Spleen (tissue), 7 donors: Measurements from ENCODE around the gene CIAO3.

Source experiments
- POLR2A ChIP-seq, 3 donors: fragments of 450-650 bp; IDR thresholded peaks; one replicate each; pipeline ENCODE4 v1.5.1; 2017; ENCODE audit warnings: antibody characterized with exemption in 3 of 3, mild to moderate bottlenecking in 1 of 3
- POLR2AphosphoS5 ChIP-seq, 3 donors: sonication (generic); formaldehyde crosslinking; IDR thresholded peaks; one replicate each; pipeline ENCODE4 v1.5.1; 2017; ENCODE audit warnings: antibody characterized with exemption in 3 of 3
- TF ChIP-seq, protein P1 (sequence below), 11 experiments: fragments of 200-600 bp in 7 of 11; fragments of 450-650 bp in 4 of 11; sonication (generic) in 4 of 11; IDR thresholded peaks in 8 of 11; conservative IDR thresholded peaks in 3 of 11; 1 replicate in 7 of 11; 2 replicates in 4 of 11; pipeline versions ENCODE4 v1.4.0 to v1.8.0; 2016 to 2021; ENCODE audit warnings: antibody characterized with exemption in 11 of 11, inconsistent platforms in 4 of 11, mild to moderate bottlenecking in 1 of 11
- donor health status: DM: no; HTN: no; CAD: no; lungs with moderate emphysema.
- donor health status: DM: no; HTN: no; CAD: no.
- donor health status: DM: no; HTN: no; CAD: no.

DNA sequence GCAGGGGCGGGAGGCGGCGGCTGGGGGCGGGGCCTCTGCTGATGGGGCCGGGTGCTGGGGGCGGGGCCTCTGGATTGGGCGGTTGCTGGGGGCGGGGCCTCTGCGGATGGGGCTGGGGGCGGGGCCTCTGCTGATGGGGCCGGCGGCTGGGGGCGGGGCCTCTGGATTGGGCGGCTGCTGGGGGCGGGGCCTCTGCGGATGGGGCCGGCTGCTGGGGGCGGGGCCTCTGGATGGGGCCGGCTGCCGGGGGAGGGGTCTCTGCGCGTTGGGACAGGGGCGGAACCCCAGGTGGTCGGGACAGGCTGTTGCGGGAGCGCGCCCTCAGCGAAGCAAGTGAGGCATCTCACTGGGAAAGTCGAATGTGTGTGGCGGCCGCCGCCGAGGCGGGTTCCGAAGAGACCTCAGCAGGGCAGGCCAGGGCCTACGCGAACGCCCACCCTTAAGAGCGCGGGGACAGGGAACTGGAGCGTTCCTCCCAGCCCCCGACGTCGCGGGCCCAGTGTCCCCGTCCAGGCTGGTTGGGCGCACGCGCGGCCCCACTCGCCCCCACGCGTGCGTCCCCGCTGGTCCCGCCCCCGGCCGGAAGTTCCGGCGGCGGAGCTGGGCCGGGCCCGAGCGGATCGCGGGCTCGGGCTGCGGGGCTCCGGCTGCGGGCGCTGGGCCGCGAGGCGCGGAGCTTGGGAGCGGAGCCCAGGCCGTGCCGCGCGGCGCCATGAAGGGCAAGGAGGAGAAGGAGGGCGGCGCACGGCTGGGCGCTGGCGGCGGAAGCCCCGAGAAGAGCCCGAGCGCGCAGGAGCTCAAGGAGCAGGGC, 60.8 kb downstream of the CIAO3 start, which contains the start of gene STUB1:
- TF ChIP-seq, protein P1, sequence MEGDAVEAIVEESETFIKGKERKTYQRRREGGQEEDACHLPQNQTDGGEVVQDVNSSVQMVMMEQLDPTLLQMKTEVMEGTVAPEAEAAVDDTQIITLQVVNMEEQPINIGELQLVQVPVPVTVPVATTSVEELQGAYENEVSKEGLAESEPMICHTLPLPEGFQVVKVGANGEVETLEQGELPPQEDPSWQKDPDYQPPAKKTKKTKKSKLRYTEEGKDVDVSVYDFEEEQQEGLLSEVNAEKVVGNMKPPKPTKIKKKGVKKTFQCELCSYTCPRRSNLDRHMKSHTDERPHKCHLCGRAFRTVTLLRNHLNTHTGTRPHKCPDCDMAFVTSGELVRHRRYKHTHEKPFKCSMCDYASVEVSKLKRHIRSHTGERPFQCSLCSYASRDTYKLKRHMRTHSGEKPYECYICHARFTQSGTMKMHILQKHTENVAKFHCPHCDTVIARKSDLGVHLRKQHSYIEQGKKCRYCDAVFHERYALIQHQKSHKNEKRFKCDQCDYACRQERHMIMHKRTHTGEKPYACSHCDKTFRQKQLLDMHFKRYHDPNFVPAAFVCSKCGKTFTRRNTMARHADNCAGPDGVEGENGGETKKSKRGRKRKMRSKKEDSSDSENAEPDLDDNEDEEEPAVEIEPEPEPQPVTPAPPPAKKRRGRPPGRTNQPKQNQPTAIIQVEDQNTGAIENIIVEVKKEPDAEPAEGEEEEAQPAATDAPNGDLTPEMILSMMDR (IDR thresholded peaks at IDR 0.05 in 8 of 11, conservative IDR thresholded peaks at IDR 0.05 in 3 of 11), result no peak
- peak; percentile 79 to 87 (median 80) for TF ChIP-seq POLR2AphosphoS5 (IDR thresholded peaks at IDR 0.05)
- TF ChIP-seq POLR2A (IDR thresholded peaks at IDR 0.05), result peak in 2 of 3 donors; percentile 24 to 40
